GM23338 (cell line): ENCODE data around the gene ZBBX. TPM values are rescaled to one million over a fixed set of nuclear protein-coding genes. Genes with fewer than 3 reads are reported as not detected.

Experiments
- ATAC-seq: fragments of 200-7000 bp; cut with Tn5 transposase; 3 replicates; pipeline ENCODE4 v1.9.1; 2020
- DNase-seq: peaks from one replicate; pipeline ENCODE4 v3.0.0-alpha.2; 2015; ENCODE audit warnings: low spot score
- H2AFZ ChIP-seq: fragments of 200-600 bp; sonication (generic); 2 replicates; pipeline ENCODE4 v1.8.0; 2016; ENCODE audit warnings: antibody characterized with exemption, mild to moderate bottlenecking, moderate library complexity
- H3F3A ChIP-seq: fragments of 200-600 bp; sonication (generic); replicated peaks from 2 replicates; pipeline ENCODE4 v1.8.0; 2017; ENCODE audit warnings: antibody characterized with exemption, mixed run types, low read depth
- H3K27ac ChIP-seq: fragments of 200-600 bp; sonication (generic); 2 replicates; pipeline ENCODE4 v1.6.1; 2016; ENCODE audit warnings: low read depth
- H3K27me3 ChIP-seq: fragments of 200-600 bp; sonication (generic); 2 replicates; pipeline ENCODE4 v1.8.0; 2016; ENCODE audit warnings: mild to moderate bottlenecking, mixed run types, moderate library complexity; ENCODE audit not compliant: insufficient read depth
- H3K36me3 ChIP-seq: fragments of 200-600 bp; sonication (generic); 2 replicates; pipeline ENCODE4 v1.8.0; 2016; ENCODE audit warnings: mild to moderate bottlenecking; ENCODE audit not compliant: insufficient read depth
- H3K4me1 ChIP-seq: fragments of 200-600 bp; sonication (generic); 2 replicates; pipeline ENCODE4 v1.8.0; 2016; ENCODE audit warnings: mild to moderate bottlenecking, moderate library complexity; ENCODE audit not compliant: insufficient read depth
- H3K4me2 ChIP-seq: fragments of 200-600 bp; sonication (generic); 2 replicates; pipeline ENCODE4 v1.7.1; 2017; ENCODE audit warnings: mixed run types
- H3K4me3 ChIP-seq: fragments of 200-600 bp; sonication (generic); 2 replicates; pipeline ENCODE4 v1.6.1; 2016; ENCODE audit warnings: mixed run types
- H3K79me2 ChIP-seq: fragments of 200-600 bp; sonication (generic); replicated peaks from 2 replicates; pipeline ENCODE4 v1.8.0; 2017; ENCODE audit warnings: mild to moderate bottlenecking; ENCODE audit not compliant: insufficient read depth
- H3K9me2 ChIP-seq: fragments of 200-600 bp; sonication (generic); 2 replicates; pipeline ENCODE4 v1.8.0; 2017; ENCODE audit not compliant: insufficient read depth
- H4K20me1 ChIP-seq: fragments of 200-600 bp; sonication (generic); replicated peaks from 2 replicates; pipeline ENCODE4 v1.8.0; 2017; ENCODE audit warnings: mild to moderate bottlenecking; ENCODE audit not compliant: insufficient read depth
- H3K27ac Mint-ChIP-seq: 2 replicates; pipeline ENCODE4 v1.8.0; 2020; ENCODE audit warnings: inconsistent platforms, mild to moderate bottlenecking, moderate library complexity, mixed read lengths
- H3K27me3 Mint-ChIP-seq: 3 replicates; pipeline ENCODE4 v1.8.0; 2022; ENCODE audit warnings: low read depth, mild to moderate bottlenecking, moderate library complexity, mixed read lengths, inconsistent platforms; ENCODE audit not compliant: insufficient read depth, poor library complexity
- H3K36me3 Mint-ChIP-seq: 3 replicates; pipeline ENCODE4 v1.8.0; 2021; ENCODE audit warnings: low read depth, mild to moderate bottlenecking, inconsistent platforms, moderate library complexity, mixed read lengths
- H3K4me1 Mint-ChIP-seq: 3 replicates; pipeline ENCODE4 v1.8.0; 2020; ENCODE audit warnings: mild to moderate bottlenecking, inconsistent platforms, mixed read lengths
- H3K4me3 Mint-ChIP-seq: 3 replicates; pipeline ENCODE4 v1.8.0; 2021; ENCODE audit warnings: moderate library complexity, mild to moderate bottlenecking, inconsistent platforms, mixed read lengths
- H3K9me3 Mint-ChIP-seq: 3 replicates; pipeline ENCODE4 v1.8.0; 2020; ENCODE audit warnings: moderate library complexity, mild to moderate bottlenecking, inconsistent platforms, mixed read lengths
- CREB1 ChIP-seq: fragments of 250-450 bp; sonication (Bioruptor Pico); IDR thresholded peaks from 2 replicates; pipeline ENCODE4 v1.5.0; 2020; ENCODE audit warnings: low read depth, mild to moderate bottlenecking, moderate library complexity
- CTCF ChIP-seq, 2 experiments: fragments of 200-600 bp in 1 of 2; sonication (generic) in 1 of 2; conservative IDR thresholded peaks; 2 replicates each; pipeline versions ENCODE4 v1.5.1 to v1.6.1; 2016 to 2017; ENCODE audit warnings: antibody characterized with exemption in 2 of 2, low read depth in 2 of 2, mild to moderate bottlenecking in 2 of 2, moderate library complexity in 1 of 2
- ETS1 ChIP-seq: IDR thresholded peaks from 2 replicates; pipeline ENCODE4 v1.6.1; 2016; ENCODE audit warnings: antibody characterized with exemption
- EZH2phosphoT487 ChIP-seq: fragments of 200-600 bp; sonication (generic); IDR thresholded peaks from one replicate; pipeline ENCODE4 v1.8.1; 2018; ENCODE audit warnings: antibody characterized with exemption; ENCODE audit not compliant: unreplicated experiment
- JUNB ChIP-seq: IDR thresholded peaks from one replicate; pipeline ENCODE4 v1.6.1; 2016; ENCODE audit warnings: antibody characterized with exemption; ENCODE audit not compliant: unreplicated experiment
- NANOG ChIP-seq: IDR thresholded peaks from 2 replicates; pipeline ENCODE4 v1.6.1; 2016; ENCODE audit warnings: antibody characterized with exemption, borderline replicate concordance
- POLR2AphosphoS5 ChIP-seq: IDR thresholded peaks from 2 replicates; pipeline ENCODE4 v1.6.1; 2016; ENCODE audit warnings: antibody characterized with exemption, low read depth
- REST ChIP-seq: IDR thresholded peaks from one replicate; pipeline ENCODE4 v1.6.1; 2018; ENCODE audit warnings: antibody characterized with exemption; ENCODE audit not compliant: unreplicated experiment
- STAT1 ChIP-seq: IDR thresholded peaks from one replicate; pipeline ENCODE4 v1.6.1; 2016; ENCODE audit warnings: antibody characterized with exemption; ENCODE audit not compliant: unreplicated experiment
- ZNF114 ChIP-seq: fragments of 250-450 bp; sonication (Bioruptor Pico); IDR thresholded peaks from 2 replicates; pipeline ENCODE4 v1.5.0; 2020; ENCODE audit warnings: mild to moderate bottlenecking, moderate library complexity
- ZNF331 ChIP-seq: fragments of 250-450 bp; sonication (Bioruptor Pico); IDR thresholded peaks from 2 replicates; pipeline ENCODE4 v1.5.0; 2020; ENCODE audit warnings: low read depth, mild to moderate bottlenecking, moderate library complexity
- polyA plus RNA-seq: library from polyadenylated mRNA; unstranded; fragments of >200 nt; fragmentation: Nextera tagmentation; extraction: Ambion mirVana; gene quantifications from 2 replicates; pipeline ENCODE4 v1.2.1, GENCODE V29; 2016
- total RNA-seq: library from RNA; depleted of rRNA; stranded (reverse); fragments of >200 nt; shearing (Covaris generic); gene quantifications from 2 replicates; pipeline ENCODE4 v1.2.3, GENCODE V29; 2014

Gene ZBBX
- total and polyA plus RNA-seq, 2 experiments from 2014 or later, result 0.90 to 1.1 TPM

GRCh38 chr3:167361948-167362347 lies 18.1 kb downstream of the ZBBX start (continued):
- TF ChIP-seq CTCF (conservative IDR thresholded peaks at IDR 0.05; ENCODE audit: low read depth in 2 of 2) (no peak), NANOG (no peak), EZH2phosphoT487 (no peak), ETS1 (no peak), REST (no peak)

GRCh38 chr3:167361306-167361705 lies 18.8 kb downstream of the ZBBX start:
- H3K9me3 Mint-ChIP-seq, result no peaks in the 10 kb centered on the region; the same call in 2 of the 3 replicates
- no peak overlapping the region for H3K27ac Mint-ChIP-seq
- H3K4me3 Mint-ChIP-seq, result no peak overlapping the region
- H3K79me2 ChIP-seq, result no peaks in the 10 kb centered on the region
- H3K27ac ChIP-seq, result no peak overlapping the region
- H3K36me3 Mint-ChIP-seq, result no peaks in the 10 kb centered on the region
- ATAC-seq (no peak), DNase-seq (no peak)
- H3K27me3 Mint-ChIP-seq, result no peaks in the 10 kb centered on the region
- H3K27me3 ChIP-seq, result no peaks in the 10 kb centered on the region
- H3K4me3 ChIP-seq, result no peak overlapping the region
- no peaks in the 10 kb centered on the region for H3K9me2 ChIP-seq
- H2AFZ ChIP-seq, result no peak overlapping the region
- no peak overlapping the region for H3K4me2 ChIP-seq
- H3K4me1 Mint-ChIP-seq, result no peaks in the 10 kb centered on the region
- no peaks in the 10 kb centered on the region for H3K4me1 ChIP-seq
- H4K20me1 ChIP-seq, result no peaks in the 10 kb centered on the region
- H3K36me3 ChIP-seq, result no peaks in the 10 kb centered on the region
- no peaks in the 10 kb centered on the region for H3F3A ChIP-seq
- TF ChIP-seq CREB1 (CRISPR knock-in tag) (no peak), POLR2AphosphoS5 (no peak), CTCF (conservative IDR thresholded peaks at IDR 0.05; ENCODE audit: low read depth in 2 of 2) (no peak), EZH2phosphoT487 (no peak), REST (no peak), JUNB (no peak), ZNF331 (CRISPR knock-in tag) (no peak), ETS1 (no peak), STAT1 (no peak), ZNF114 (no peak), NANOG (no peak)
